ENCODE results near the gene TNRC6A.
"Not testable (repeated sequence)": the region's sequence is repeated elsewhere in the genome, so short reads cannot be mapped to it uniquely, and the experiment has no call there.

TNRC6A gene

GRCh38 chr16:24819462-24820040 is 90.1 kb downstream of the TNRC6A start:
- no peak for DNase-seq

GRCh38 chr16:24820522-24820921 is 91.1 kb downstream of the TNRC6A start:
- DNase-seq, result no peak

GRCh38 chr16:24821129-24821528 is 91.7 kb downstream of the TNRC6A start:
- DNase-seq, result no peak

- DNase-seq, result no peak
Observed at GRCh38 chr16:24822542-24822941, 93.1 kb downstream of the TNRC6A start.

GRCh38 chr16:24822974-24823373 is 93.5 kb downstream of the TNRC6A start:
- DNase-seq, result no peak

GRCh38 chr16:24825696-24826095 is 96.2 kb downstream of the TNRC6A start:
- no peak for DNase-seq

- DNase-seq, result no peak
Observed at GRCh38 chr16:24826096-24826690, 96.7 kb downstream of the TNRC6A start.

GRCh38 chr16:24826817-24827566 is 97.5 kb downstream of the TNRC6A start:
- no peak for DNase-seq

- no peak for DNase-seq
Observed at GRCh38 chr16:24829153-24829552, 99.7 kb downstream of the TNRC6A start.

- no peak for DNase-seq
Observed at GRCh38 chr16:24833352-24833751, 103.9 kb downstream of the TNRC6A start.

GRCh38 chr16:24834459-24835335 is 105.2 kb downstream of the TNRC6A start:
- DNase-seq, result no peak

GRCh38 chr16:24836836-24837235 is 107.4 kb downstream of the TNRC6A start:
- no peak for DNase-seq

- no peak for DNase-seq
Observed at GRCh38 chr16:24837969-24838368, 108.5 kb downstream of the TNRC6A start.

- DNase-seq, result no peak
Observed at GRCh38 chr16:24838554-24839266, 109.3 kb downstream of the TNRC6A start.

- DNase-seq, result no peak
Observed at GRCh38 chr16:24839347-24839972, 110.0 kb downstream of the TNRC6A start.

GRCh38 chr16:24841291-24841690 is 111.8 kb downstream of the TNRC6A start:
- DNase-seq, result no peak

GRCh38 chr16:24844101-24845030 is 114.9 kb downstream of the TNRC6A start:
- no peak for DNase-seq

- not testable (repeated sequence) for DNase-seq
Observed at GRCh38 chr16:24845031-24845365, 115.5 kb downstream of the TNRC6A start.

- DNase-seq, result no peak
Observed at GRCh38 chr16:24845726-24846547, 116.5 kb downstream of the TNRC6A start, which contains the start of gene SLC5A11. Gene SLC5A11 (plus strand): TSS chr16:24845963. CDS start chr16:24858644, 12,681 bp downstream.
